Measurements from ENCODE around the gene GM2A.
A peak's percentile ranks its signal among the peaks of the same experiment; 100 is the strongest.

Gene GM2A

GRCh38 chr5:151310932-151311331 lies 57.9 kb downstream of the GM2A start:
- DNase-seq (ENCODE audit: low spot score) = no peak
- no peak overlapping the region for H3K27ac ChIP-seq
- ChIA-PET CTCF (interaction anchor here (0.7 kb wide), 1 partner anchor 924 kb away, joined by 3 read pairs; no protein-coding TSS in a partner anchor), POLR2A (ENCODE audit: low non-redundant PET) (no interaction called here)
- TF ChIP-seq CTCF (conservative IDR thresholded peaks at IDR 0.05; ENCODE audit: low read depth) = no peak

- TF ChIP-seq CTCF (conservative IDR thresholded peaks at IDR 0.05; ENCODE audit: low read depth) = no peak
- ChIA-PET POLR2A (ENCODE audit: low non-redundant PET) (no interaction called here), CTCF (interaction anchor here (1.0 to 1.1 kb wide), 2 partner anchors 16 to 311 kb away, joined by 3 read pairs; no protein-coding TSS in a partner anchor)
Observed at GRCh38 chr5:151312756-151313324, 59.9 kb downstream of the GM2A start.

DNA sequence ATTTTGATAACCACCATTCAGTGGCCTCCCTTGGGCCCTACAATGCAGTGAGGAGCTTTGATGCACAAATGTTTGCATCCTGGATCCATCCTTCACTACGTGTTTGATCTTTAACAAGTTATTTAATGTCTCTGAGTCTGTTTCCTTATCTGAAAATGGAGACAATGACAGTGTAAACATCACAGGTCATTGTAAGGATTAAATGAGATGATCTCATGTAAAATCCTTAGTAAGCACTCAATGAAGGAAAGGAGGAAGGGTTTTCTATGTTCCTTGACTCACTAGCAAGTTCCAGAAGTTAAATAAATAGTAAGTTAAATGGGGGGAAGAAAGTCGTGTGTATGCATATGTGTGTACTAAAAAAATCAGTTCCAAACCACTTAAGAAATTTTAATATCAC lies 60.4 kb downstream of the GM2A start:
- DNase-seq (ENCODE audit: low spot score) = no peak
- no peak overlapping the region for H3K27ac ChIP-seq
- TF ChIP-seq CTCF (conservative IDR thresholded peaks at IDR 0.05; ENCODE audit: low read depth) = no peak
- ChIA-PET CTCF (interaction anchor here (1.0 to 1.6 kb wide), 2 partner anchors 17 to 148 kb away, joined by 3 to 5 read pairs; no protein-coding TSS in a partner anchor), POLR2A (ENCODE audit: low non-redundant PET) (no interaction called here)

More at GRCh38 chr5:151312756-151313324, 59.9 kb downstream of the GM2A start:
- no peak for DNase-seq (ENCODE audit: low spot score)
- no peak overlapping the region for H3K27ac ChIP-seq

DNA sequence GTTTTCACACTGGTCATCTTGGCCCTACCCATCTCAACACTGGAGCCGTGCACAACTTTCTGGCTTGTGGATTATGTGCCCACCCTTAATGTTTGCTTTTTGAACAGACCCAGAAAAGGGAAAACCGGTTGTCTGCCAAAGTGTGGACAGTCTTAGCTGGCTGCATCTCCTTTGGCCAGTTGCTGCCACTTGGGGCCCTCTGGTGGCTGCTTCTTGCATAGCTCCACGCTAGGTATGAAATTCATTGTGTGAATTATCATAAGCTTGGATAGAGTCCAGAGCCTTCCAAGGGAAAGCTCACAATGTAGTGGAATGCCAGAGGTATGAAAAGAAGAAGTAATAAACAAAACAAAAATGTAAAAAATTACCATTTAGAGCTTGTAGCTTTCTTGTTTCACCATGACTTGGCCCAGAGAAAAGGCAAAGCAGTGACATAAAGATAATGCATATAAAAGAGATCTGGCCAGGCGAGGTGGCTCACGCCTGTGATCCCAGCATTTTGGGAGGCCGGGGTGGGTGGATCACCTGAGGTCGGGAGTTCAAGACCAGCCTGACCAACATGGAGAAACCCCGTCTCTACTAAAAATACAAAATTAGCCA lies 63.1 kb downstream of the GM2A start:
- H3K27ac ChIP-seq = no peak overlapping the region
- peak; percentile 86 for DNase-seq (ENCODE audit: low spot score)
- ChIA-PET POLR2A (ENCODE audit: low non-redundant PET) (no interaction called here), CTCF (interaction anchor here (0.5 to 1.5 kb wide), 27 partner anchors 9 to 1431 kb away, joined by 3 to 11 read pairs (median 3); partner anchors contain the start of genes GM2A and SLC36A3)
- peak; percentile 96 for TF ChIP-seq CTCF (conservative IDR thresholded peaks at IDR 0.05; ENCODE audit: low read depth)

- POLR2A ChIA-PET (ENCODE audit: low non-redundant PET) = no interaction called here
- DNase-seq (ENCODE audit: low spot score) = no peak
- no peak for TF ChIP-seq CTCF (conservative IDR thresholded peaks at IDR 0.05; ENCODE audit: low read depth)
- no peak overlapping the region for H3K27ac ChIP-seq
- CTCF ChIA-PET = interaction anchor here (0.6 to 1.3 kb wide), 2 partner anchors 100 to 192 kb away, joined by 4 to 5 read pairs; no protein-coding TSS in a partner anchor
Observed at GRCh38 chr5:151317871-151318270, 64.9 kb downstream of the GM2A start.

- no peak overlapping the region for H3K27ac ChIP-seq
- no peak for DNase-seq (ENCODE audit: low spot score)
- TF ChIP-seq CTCF (conservative IDR thresholded peaks at IDR 0.05; ENCODE audit: low read depth) = no peak
- POLR2A ChIA-PET (ENCODE audit: low non-redundant PET) = no interaction called here
- CTCF ChIA-PET = interaction anchor here (0.5 to 1.3 kb wide), 5 partner anchors 10 to 473 kb away, joined by 3 to 6 read pairs (median 4); partner anchors contain the start of gene IRGM
Observed at GRCh38 chr5:151318850-151319732, 66.1 kb downstream of the GM2A start.
